ENCODE results near the gene VPS26C.

The VPS26C gene

GRCh38 chr21:37251294-37251634, 15.9 kb downstream of the VPS26C start:
- no peak overlapping the region for H3K4me3 Mint-ChIP-seq
- H3K27ac Mint-ChIP-seq: no peak overlapping the region
- H3K4me1 Mint-ChIP-seq (ENCODE audit: low read depth): peaks cover 37% of the 10 kb centered on the region
- peaks cover 24% of the 10 kb centered on the region for H3K36me3 Mint-ChIP-seq (ENCODE audit: low read depth)
- no peaks in the 10 kb centered on the region for H3K9me3 Mint-ChIP-seq
- H3K27me3 Mint-ChIP-seq (ENCODE audit: low read depth): no peaks in the 10 kb centered on the region

GRCh38 chr21:37249112-37249904, 17.8 kb downstream of the VPS26C start:
- Mint-ChIP-seq H3K27ac (no peak overlapping the region), H3K4me1 (ENCODE audit: low read depth) (peaks cover 50% of the 10 kb centered on the region), H3K4me3 (no peak overlapping the region), H3K9me3 (no peaks in the 10 kb centered on the region), H3K36me3 (ENCODE audit: low read depth) (peaks cover 29% of the 10 kb centered on the region), H3K27me3 (ENCODE audit: low read depth) (no peaks in the 10 kb centered on the region)

- H3K4me3 Mint-ChIP-seq: no peak overlapping the region
- H3K4me1 Mint-ChIP-seq (ENCODE audit: low read depth): peaks cover 55% of the 10 kb centered on the region
- peaks cover 25% of the 10 kb centered on the region for H3K36me3 Mint-ChIP-seq (ENCODE audit: low read depth)
- no peaks in the 10 kb centered on the region for H3K9me3 Mint-ChIP-seq
- no peaks in the 10 kb centered on the region for H3K27me3 Mint-ChIP-seq (ENCODE audit: low read depth)
- no peak overlapping the region for H3K27ac Mint-ChIP-seq
Measured at GRCh38 chr21:37248298-37248697, 18.8 kb downstream of the VPS26C start.

- H3K36me3 Mint-ChIP-seq (ENCODE audit: low read depth): peaks cover 30% of the 10 kb centered on the region
- peak overlapping the region; percentile 85 for H3K27ac Mint-ChIP-seq
Measured at GRCh38 chr21:37245151-37245550, 22.0 kb downstream of the VPS26C start.

GRCh38 chr21:37244501-37245095, 22.5 kb downstream of the VPS26C start:
- Mint-ChIP-seq H3K4me3 (peak overlapping the region; percentile 72), H3K36me3 (ENCODE audit: low read depth) (peaks cover 28% of the 10 kb centered on the region), H3K27me3 (ENCODE audit: low read depth) (no peaks in the 10 kb centered on the region), H3K4me1 (ENCODE audit: low read depth) (peaks cover 67% of the 10 kb centered on the region), H3K27ac (peak overlapping the region; percentile 85), H3K9me3 (no peaks in the 10 kb centered on the region)

More at GRCh38 chr21:37245151-37245550, 22.0 kb downstream of the VPS26C start:
- Mint-ChIP-seq H3K4me3 (peak overlapping the region; percentile 72), H3K27me3 (ENCODE audit: low read depth) (no peaks in the 10 kb centered on the region), H3K4me1 (ENCODE audit: low read depth) (peaks cover 65% of the 10 kb centered on the region), H3K9me3 (no peaks in the 10 kb centered on the region)

- H3K27me3 Mint-ChIP-seq (ENCODE audit: low read depth): no peaks in the 10 kb centered on the region
- peaks cover 24% of the 10 kb centered on the region for H3K36me3 Mint-ChIP-seq (ENCODE audit: low read depth)
- H3K9me3 Mint-ChIP-seq: no peaks in the 10 kb centered on the region
- H3K4me3 Mint-ChIP-seq: peak overlapping the region; percentile 72
- peak overlapping the region; percentile 85 for H3K27ac Mint-ChIP-seq
- H3K4me1 Mint-ChIP-seq (ENCODE audit: low read depth): peaks cover 65% of the 10 kb centered on the region
Measured at GRCh38 chr21:37243961-37244360, 23.2 kb downstream of the VPS26C start.

- H3K27ac Mint-ChIP-seq: no peak overlapping the region
Measured at GRCh38 chr21:37241426-37241825, 25.7 kb downstream of the VPS26C start.

GRCh38 chr21:37240978-37241377, 26.2 kb downstream of the VPS26C start:
- no peaks in the 10 kb centered on the region for H3K9me3 Mint-ChIP-seq
- no peak overlapping the region for H3K4me3 Mint-ChIP-seq
- H3K4me1 Mint-ChIP-seq (ENCODE audit: low read depth): peaks cover 75% of the 10 kb centered on the region
- peaks cover 33% of the 10 kb centered on the region for H3K36me3 Mint-ChIP-seq (ENCODE audit: low read depth)
- H3K27ac Mint-ChIP-seq: no peak overlapping the region
- H3K27me3 Mint-ChIP-seq (ENCODE audit: low read depth): no peaks in the 10 kb centered on the region

More at GRCh38 chr21:37241426-37241825, 25.7 kb downstream of the VPS26C start:
- H3K36me3 Mint-ChIP-seq (ENCODE audit: low read depth): peaks cover 31% of the 10 kb centered on the region
- peaks cover 79% of the 10 kb centered on the region for H3K4me1 Mint-ChIP-seq (ENCODE audit: low read depth)
- no peaks in the 10 kb centered on the region for H3K27me3 Mint-ChIP-seq (ENCODE audit: low read depth)
- H3K9me3 Mint-ChIP-seq: no peaks in the 10 kb centered on the region
- no peak overlapping the region for H3K4me3 Mint-ChIP-seq

GRCh38 chr21:37237764-37238163, 29.4 kb downstream of the VPS26C start:
- H3K9me3 Mint-ChIP-seq: no peaks in the 10 kb centered on the region
- H3K27ac Mint-ChIP-seq: peak overlapping the region; percentile 90
- no peaks in the 10 kb centered on the region for H3K27me3 Mint-ChIP-seq (ENCODE audit: low read depth)
- H3K4me1 Mint-ChIP-seq (ENCODE audit: low read depth): peaks cover 45% of the 10 kb centered on the region
- peaks cover 37% of the 10 kb centered on the region for H3K36me3 Mint-ChIP-seq (ENCODE audit: low read depth)
- H3K4me3 Mint-ChIP-seq: peak overlapping the region; percentile 58

GRCh38 chr21:37237346-37237745, 29.8 kb downstream of the VPS26C start:
- no peaks in the 10 kb centered on the region for H3K27me3 Mint-ChIP-seq (ENCODE audit: low read depth)
- peaks cover 43% of the 10 kb centered on the region for H3K4me1 Mint-ChIP-seq (ENCODE audit: low read depth)
- peak overlapping the region; percentile 58 for H3K4me3 Mint-ChIP-seq
- H3K27ac Mint-ChIP-seq: peak overlapping the region; percentile 90
- H3K36me3 Mint-ChIP-seq (ENCODE audit: low read depth): peaks cover 38% of the 10 kb centered on the region
- no peaks in the 10 kb centered on the region for H3K9me3 Mint-ChIP-seq

GRCh38 chr21:37233551-37234146, 33.5 kb downstream of the VPS26C start:
- Mint-ChIP-seq H3K27me3 (ENCODE audit: low read depth) (no peaks in the 10 kb centered on the region), H3K36me3 (ENCODE audit: low read depth) (peaks cover 35% of the 10 kb centered on the region), H3K4me1 (ENCODE audit: low read depth) (peaks cover 25% of the 10 kb centered on the region), H3K27ac (no peak overlapping the region), H3K9me3 (no peaks in the 10 kb centered on the region), H3K4me3 (no peak overlapping the region)

- H3K36me3 Mint-ChIP-seq (ENCODE audit: low read depth): peaks cover 36% of the 10 kb centered on the region
- H3K4me3 Mint-ChIP-seq: no peak overlapping the region
- H3K27ac Mint-ChIP-seq: no peak overlapping the region
- H3K9me3 Mint-ChIP-seq: no peaks in the 10 kb centered on the region
- H3K27me3 Mint-ChIP-seq (ENCODE audit: low read depth): no peaks in the 10 kb centered on the region
- H3K4me1 Mint-ChIP-seq (ENCODE audit: low read depth): peaks cover 13% of the 10 kb centered on the region
Measured at GRCh38 chr21:37232274-37233018, 34.7 kb downstream of the VPS26C start.

GRCh38 chr21:37231671-37232070, 35.5 kb downstream of the VPS26C start:
- H3K9me3 Mint-ChIP-seq: no peaks in the 10 kb centered on the region
- peaks cover 6% of the 10 kb centered on the region for H3K4me1 Mint-ChIP-seq (ENCODE audit: low read depth)
- no peak overlapping the region for H3K27ac Mint-ChIP-seq
- H3K27me3 Mint-ChIP-seq (ENCODE audit: low read depth): no peaks in the 10 kb centered on the region
- no peak overlapping the region for H3K4me3 Mint-ChIP-seq
- H3K36me3 Mint-ChIP-seq (ENCODE audit: low read depth): peaks cover 34% of the 10 kb centered on the region

- peaks cover 36% of the 10 kb centered on the region for H3K36me3 Mint-ChIP-seq (ENCODE audit: low read depth)
- no peaks in the 10 kb centered on the region for H3K27me3 Mint-ChIP-seq (ENCODE audit: low read depth)
- H3K9me3 Mint-ChIP-seq: no peaks in the 10 kb centered on the region
- no peak overlapping the region for H3K27ac Mint-ChIP-seq
- H3K4me1 Mint-ChIP-seq (ENCODE audit: low read depth): peaks cover 6% of the 10 kb centered on the region
- H3K4me3 Mint-ChIP-seq: no peak overlapping the region
Measured at GRCh38 chr21:37231249-37231645, 35.9 kb downstream of the VPS26C start.

Data from T-helper 1 cell treated with Interleukin-12 subunit alpha and Interleukin-12 subunit beta and Interleukin-4 antibody, amounts not matched to agents 30 μg/mL and 1 μg/mL, for 36 hours (primary cell).